Measurements from ENCODE around the gene PRKCQ.

PRKCQ gene

GRCh38 chr10:6535156-6535764 is 44.8 kb downstream of the PRKCQ start:
- H3K27ac Mint-ChIP-seq: no peak overlapping the region
- H3K36me3 Mint-ChIP-seq (ENCODE audit: low read depth): no peaks in the 10 kb centered on the region
- H3K4me3 Mint-ChIP-seq: no peak overlapping the region

DNA sequence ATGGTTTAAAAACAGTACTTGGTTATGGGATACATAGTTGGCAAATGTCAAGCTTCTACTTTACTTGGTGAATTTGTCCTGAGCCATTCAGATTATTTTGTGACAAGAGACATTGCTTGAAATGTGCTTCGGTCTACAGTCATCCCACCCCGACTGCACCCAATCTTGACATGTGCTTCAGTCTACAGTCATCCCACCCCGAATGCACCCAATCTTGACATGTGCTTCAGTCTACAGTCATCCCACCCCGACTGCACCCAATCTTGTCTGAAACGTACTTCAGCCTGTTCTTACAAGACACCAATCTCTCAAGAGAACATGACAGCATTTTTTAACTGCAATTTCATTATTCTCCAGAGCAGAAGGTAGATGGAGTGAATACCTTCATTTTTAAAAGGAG is 47.8 kb downstream of the PRKCQ start:
- Mint-ChIP-seq H3K27ac (no peak overlapping the region), H3K9me3 (no peaks in the 10 kb centered on the region), H3K4me3 (no peak overlapping the region), H3K27me3 (ENCODE audit: low read depth) (peaks cover 15% of the 10 kb centered on the region), H3K4me1 (no peaks in the 10 kb centered on the region), H3K36me3 (ENCODE audit: low read depth) (no peaks in the 10 kb centered on the region)
- no peak for TF ChIP-seq CTCF (IDR thresholded peaks at IDR 0.05; ENCODE audit: unreplicated experiment in 3 of 3)

More at GRCh38 chr10:6535156-6535764, 44.8 kb downstream of the PRKCQ start:
- TF ChIP-seq CTCF (IDR thresholded peaks at IDR 0.05; ENCODE audit: unreplicated experiment in 3 of 3): no peak
- H3K4me1 Mint-ChIP-seq: no peaks in the 10 kb centered on the region
- no peaks in the 10 kb centered on the region for H3K9me3 Mint-ChIP-seq
- peaks cover 16% of the 10 kb centered on the region for H3K27me3 Mint-ChIP-seq (ENCODE audit: low read depth)

GRCh38 chr10:6530966-6531365 is 49.1 kb downstream of the PRKCQ start:
- peaks cover 14% of the 10 kb centered on the region for H3K27me3 Mint-ChIP-seq (ENCODE audit: low read depth)
- H3K36me3 Mint-ChIP-seq (ENCODE audit: low read depth): no peaks in the 10 kb centered on the region
- H3K9me3 Mint-ChIP-seq: no peaks in the 10 kb centered on the region
- H3K4me3 Mint-ChIP-seq: no peak overlapping the region
- TF ChIP-seq CTCF (IDR thresholded peaks at IDR 0.05; ENCODE audit: unreplicated experiment in 3 of 3): no peak
- no peak overlapping the region for H3K27ac Mint-ChIP-seq
- H3K4me1 Mint-ChIP-seq: no peaks in the 10 kb centered on the region

DNA sequence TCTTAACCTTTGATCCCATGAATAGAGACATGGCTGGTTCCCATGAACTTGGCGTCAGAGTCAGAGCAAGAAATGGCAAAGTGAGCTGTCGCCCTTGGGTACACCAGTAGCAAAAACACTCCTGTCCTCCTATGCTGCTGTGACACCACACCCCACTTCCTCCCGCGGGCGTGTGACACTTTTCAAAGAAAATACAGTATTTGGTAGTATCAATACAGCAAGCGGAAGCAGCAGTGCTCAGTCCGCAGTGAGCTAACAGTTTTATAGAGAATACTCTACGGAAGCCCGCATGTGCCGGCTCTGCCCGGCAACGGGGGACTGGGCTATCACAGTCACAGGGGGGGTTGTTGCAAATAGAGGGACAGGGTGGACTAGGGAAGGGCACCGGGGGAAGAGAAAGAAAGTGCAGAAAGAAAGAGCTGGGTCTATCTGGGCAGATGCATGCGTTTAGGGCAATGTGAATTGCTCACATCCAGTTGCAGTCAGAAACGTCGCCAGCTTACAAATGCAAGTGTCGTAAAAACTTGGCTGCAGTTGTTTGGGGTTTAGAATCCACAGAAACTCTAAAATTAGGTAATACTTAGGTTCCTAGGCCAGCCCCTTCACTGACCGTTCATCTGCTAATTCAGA is 49.8 kb downstream of the PRKCQ start:
- Mint-ChIP-seq H3K4me1 (no peaks in the 10 kb centered on the region), H3K9me3 (no peaks in the 10 kb centered on the region), H3K27ac (no peak overlapping the region), H3K36me3 (ENCODE audit: low read depth) (no peaks in the 10 kb centered on the region), H3K27me3 (ENCODE audit: low read depth) (peaks cover 14% of the 10 kb centered on the region), H3K4me3 (no peak overlapping the region)
- no peak for TF ChIP-seq CTCF (IDR thresholded peaks at IDR 0.05; ENCODE audit: unreplicated experiment in 3 of 3)

GRCh38 chr10:6528198-6528950 is 51.7 kb downstream of the PRKCQ start:
- H3K27me3 Mint-ChIP-seq (ENCODE audit: low read depth): peaks cover 14% of the 10 kb centered on the region
- H3K9me3 Mint-ChIP-seq: no peaks in the 10 kb centered on the region
- no peaks in the 10 kb centered on the region for H3K36me3 Mint-ChIP-seq (ENCODE audit: low read depth)
- no peak for TF ChIP-seq CTCF (IDR thresholded peaks at IDR 0.05; ENCODE audit: unreplicated experiment in 3 of 3)
- H3K4me3 Mint-ChIP-seq: no peak overlapping the region
- H3K27ac Mint-ChIP-seq: no peak overlapping the region
- no peaks in the 10 kb centered on the region for H3K4me1 Mint-ChIP-seq
